ENCODE data around the gene KIF26B.
A peak's percentile ranks its signal among the peaks of the same experiment; 100 is the strongest.

KIF26B gene

DNA sequence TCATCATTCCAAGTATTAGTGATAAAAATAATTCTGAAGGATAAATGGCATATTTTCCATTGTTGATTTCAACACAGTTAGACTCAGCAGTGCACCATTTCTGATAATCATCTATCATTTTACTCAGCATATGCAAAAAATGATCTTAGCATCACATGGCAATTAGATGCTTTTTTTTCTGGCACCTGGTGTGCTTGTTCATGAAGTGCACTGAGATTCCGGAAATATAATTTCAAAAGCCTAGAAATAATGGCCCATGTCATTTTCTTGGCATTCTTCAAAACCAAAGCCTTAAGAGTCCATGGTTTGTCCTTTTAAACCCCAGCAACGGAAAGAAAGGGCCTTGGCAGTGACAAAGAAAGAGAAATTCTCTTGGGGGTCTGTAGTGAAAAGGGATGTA lies 278.8 kb downstream of the KIF26B start:
- ChIA-PET CTCF (no interaction called here), POLR2A (no interaction called here)
- no peak overlapping the region for H3K27ac ChIP-seq (ENCODE audit: insufficient read depth in 1 of 2, low read depth in 1 of 2, low read length in 2 of 2, poor library complexity in 1 of 2, severe bottlenecking in 2 of 2)
- H3K9me3 ChIP-seq (ENCODE audit: control extremely low read depth in 1 of 5, control insufficient read depth in 4 of 5, insufficient read depth in 2 of 5, low read depth in 1 of 5, low read length in 4 of 5) = peaks cover 0 to 3% (median 0%) of the 10 kb centered on the region in 5 experiments
- no peaks in the 10 kb centered on the region for H3K36me3 ChIP-seq (ENCODE audit: control insufficient read depth in 4 of 4, insufficient read depth in 4 of 4, low read length in 3 of 4)
- DNase-seq = no peak
- H3K27me3 ChIP-seq (replicated peaks in 2 of 5; ENCODE audit: control insufficient read depth in 4 of 5, insufficient read depth in 5 of 5, low read length in 4 of 5) = peaks cover 0 to 2% (median 0%) of the 10 kb centered on the region in 5 experiments
- peaks cover 0 to 8% (median 0%) of the 10 kb centered on the region in 4 experiments for H3K4me1 ChIP-seq (ENCODE audit: control extremely low read depth in 1 of 4, control insufficient read depth in 4 of 4, insufficient read depth in 4 of 4, low read length in 3 of 4)
- WGBS (ENCODE audit: insufficient coverage) = no CpG with 5 or more reads among the region's 2 CpGs
- H3K4me3 ChIP-seq (ENCODE audit: control insufficient read depth in 1 of 7, extremely low read depth in 1 of 7, insufficient read depth in 4 of 7, low read depth in 2 of 7, low read length in 6 of 7) = no peak overlapping the region

DNA sequence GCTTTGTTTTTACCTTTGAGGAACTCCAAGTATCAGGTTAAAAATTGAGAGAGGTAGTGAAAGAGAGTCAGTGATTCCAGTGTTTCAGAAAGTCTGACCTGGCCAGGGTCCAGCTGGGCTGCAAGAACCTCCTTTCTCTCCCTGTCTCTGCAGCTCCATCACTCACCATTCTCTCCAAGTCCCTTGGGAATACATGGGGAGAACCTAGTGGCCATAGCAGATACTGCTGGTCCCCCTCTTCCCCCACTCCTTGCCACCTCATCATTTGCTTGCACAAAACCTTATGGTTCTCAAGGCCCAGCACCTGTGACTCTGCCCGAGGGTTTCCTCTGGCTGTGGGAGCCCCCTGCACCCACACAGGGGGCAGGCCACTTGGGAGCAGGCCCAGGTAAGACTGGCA lies 279.5 kb downstream of the KIF26B start:
- 71% methylated on average over 1 of the region's 1 CpG for WGBS (ENCODE audit: insufficient coverage)
- H3K4me3 ChIP-seq (ENCODE audit: control insufficient read depth in 1 of 7, extremely low read depth in 1 of 7, insufficient read depth in 4 of 7, low read depth in 2 of 7, low read length in 6 of 7) = no peak overlapping the region
- ChIA-PET POLR2A (no interaction called here), CTCF (no interaction called here)
- no peak overlapping the region for H3K27ac ChIP-seq (ENCODE audit: insufficient read depth in 1 of 2, low read depth in 1 of 2, low read length in 2 of 2, poor library complexity in 1 of 2, severe bottlenecking in 2 of 2)
- peaks cover 0 to 2% (median 0%) of the 10 kb centered on the region in 5 experiments for H3K27me3 ChIP-seq (replicated peaks in 2 of 5; ENCODE audit: control insufficient read depth in 4 of 5, insufficient read depth in 5 of 5, low read length in 4 of 5)
- H3K4me1 ChIP-seq (ENCODE audit: control extremely low read depth in 1 of 4, control insufficient read depth in 4 of 4, insufficient read depth in 4 of 4, low read length in 3 of 4) = peaks cover 0 to 8% (median 0%) of the 10 kb centered on the region in 4 experiments
- no peaks in the 10 kb centered on the region for H3K36me3 ChIP-seq (ENCODE audit: control insufficient read depth in 4 of 4, insufficient read depth in 4 of 4, low read length in 3 of 4)
- peaks cover 0 to 3% (median 0%) of the 10 kb centered on the region in 5 experiments for H3K9me3 ChIP-seq (ENCODE audit: control extremely low read depth in 1 of 5, control insufficient read depth in 4 of 5, insufficient read depth in 2 of 5, low read depth in 1 of 5, low read length in 4 of 5)
- no peak for DNase-seq

DNA sequence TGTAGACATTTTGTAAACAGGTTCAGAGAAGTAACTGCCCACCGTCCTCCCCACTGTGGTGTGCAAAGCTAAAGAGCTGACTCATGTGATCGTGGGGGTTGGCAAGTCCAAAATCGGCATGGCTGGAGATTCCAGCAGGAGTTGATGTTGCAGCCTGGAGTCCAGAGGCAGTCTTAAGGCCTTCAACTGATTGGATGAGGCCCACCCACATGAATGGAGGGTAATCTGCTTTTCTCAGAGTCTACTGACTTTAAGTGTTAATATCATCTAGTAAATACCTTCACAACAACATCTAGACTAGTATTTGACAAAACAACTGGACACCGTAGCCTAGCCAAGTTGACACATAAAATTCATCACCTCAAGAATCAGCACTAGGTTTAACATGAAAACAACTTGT lies 281.6 kb downstream of the KIF26B start:
- DNase-seq = no peak
- ChIA-PET POLR2A (no interaction called here), CTCF (no interaction called here)
- no peaks in the 10 kb centered on the region for H3K36me3 ChIP-seq (ENCODE audit: control insufficient read depth in 4 of 4, insufficient read depth in 4 of 4, low read length in 3 of 4)
- peaks cover 0 to 11% (median under 1%) of the 10 kb centered on the region in 4 experiments for H3K4me1 ChIP-seq (ENCODE audit: control extremely low read depth in 1 of 4, control insufficient read depth in 4 of 4, insufficient read depth in 4 of 4, low read length in 3 of 4)
- WGBS (ENCODE audit: insufficient coverage) = 97% methylated on average over 3 of the region's 4 CpGs
- H3K4me3 ChIP-seq (ENCODE audit: control insufficient read depth in 1 of 7, extremely low read depth in 1 of 7, insufficient read depth in 4 of 7, low read depth in 2 of 7, low read length in 6 of 7) = no peak overlapping the region
- no peak overlapping the region for H3K27ac ChIP-seq (ENCODE audit: insufficient read depth in 1 of 2, low read depth in 1 of 2, low read length in 2 of 2, poor library complexity in 1 of 2, severe bottlenecking in 2 of 2)
- peaks cover 0 to 3% (median 0%) of the 10 kb centered on the region in 5 experiments for H3K9me3 ChIP-seq (ENCODE audit: control extremely low read depth in 1 of 5, control insufficient read depth in 4 of 5, insufficient read depth in 2 of 5, low read depth in 1 of 5, low read length in 4 of 5)
- H3K27me3 ChIP-seq (replicated peaks in 2 of 5; ENCODE audit: control insufficient read depth in 4 of 5, insufficient read depth in 5 of 5, low read length in 4 of 5) = peaks cover 0 to 2% (median 0%) of the 10 kb centered on the region in 5 experiments

DNA sequence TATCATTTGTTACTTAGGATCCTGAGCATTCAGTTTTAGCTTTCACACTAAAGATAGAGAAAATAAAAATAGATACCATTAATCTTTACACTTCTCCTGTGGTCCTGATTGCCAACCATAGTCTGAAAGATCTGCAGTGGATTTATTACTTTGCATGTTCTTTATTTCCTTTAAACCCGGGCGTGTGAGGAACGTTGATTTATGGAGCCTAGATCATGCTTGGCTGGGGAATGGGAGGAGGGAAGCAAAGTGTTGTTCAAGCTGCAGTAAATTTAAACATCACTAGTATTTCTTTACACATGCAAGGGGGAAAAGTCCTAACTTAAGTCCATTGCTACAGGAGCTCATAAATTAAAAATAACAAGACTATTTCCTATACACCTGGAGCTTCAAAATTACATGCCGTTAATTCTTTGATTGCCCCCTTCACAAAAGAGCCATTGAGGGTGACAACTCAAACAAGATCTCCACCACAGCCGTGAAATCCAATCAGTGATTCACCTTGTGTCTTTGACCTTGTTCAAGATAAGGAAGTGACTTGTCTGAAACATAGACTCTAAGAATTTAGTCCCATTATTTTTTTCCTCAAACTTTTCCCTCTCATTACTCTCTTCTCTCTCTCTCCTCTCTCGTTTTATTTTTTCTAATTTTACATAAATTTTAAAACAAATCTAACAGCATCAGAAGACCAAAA lies 282.7 kb downstream of the KIF26B start:
- DNase-seq = peak in 1 of 3 donors; percentile 16
- POLR2A ChIA-PET = no interaction called here
- H3K27me3 ChIP-seq (replicated peaks in 2 of 5; ENCODE audit: control insufficient read depth in 4 of 5, insufficient read depth in 5 of 5, low read length in 4 of 5) = peaks cover 0 to 3% (median 0%) of the 10 kb centered on the region in 5 experiments
- CTCF ChIA-PET = no interaction called here
- H3K4me1 ChIP-seq (ENCODE audit: control extremely low read depth in 1 of 4, control insufficient read depth in 4 of 4, insufficient read depth in 4 of 4, low read length in 3 of 4) = peaks cover 6 to 21% (median 8%) of the 10 kb centered on the region in 4 experiments
- WGBS (ENCODE audit: insufficient coverage) = 21% methylated on average over 3 of the region's 6 CpGs
- H3K4me3 ChIP-seq (ENCODE audit: control insufficient read depth in 1 of 7, extremely low read depth in 1 of 7, insufficient read depth in 4 of 7, low read depth in 2 of 7, low read length in 6 of 7) = no peak overlapping the region
- peaks cover 0 to 3% (median 0%) of the 10 kb centered on the region in 5 experiments for H3K9me3 ChIP-seq (ENCODE audit: control extremely low read depth in 1 of 5, control insufficient read depth in 4 of 5, insufficient read depth in 2 of 5, low read depth in 1 of 5, low read length in 4 of 5)
- H3K36me3 ChIP-seq (ENCODE audit: control insufficient read depth in 4 of 4, insufficient read depth in 4 of 4, low read length in 3 of 4) = no peaks in the 10 kb centered on the region
- H3K27ac ChIP-seq (ENCODE audit: insufficient read depth in 1 of 2, low read depth in 1 of 2, low read length in 2 of 2, poor library complexity in 1 of 2, severe bottlenecking in 2 of 2) = no peak overlapping the region

DNA sequence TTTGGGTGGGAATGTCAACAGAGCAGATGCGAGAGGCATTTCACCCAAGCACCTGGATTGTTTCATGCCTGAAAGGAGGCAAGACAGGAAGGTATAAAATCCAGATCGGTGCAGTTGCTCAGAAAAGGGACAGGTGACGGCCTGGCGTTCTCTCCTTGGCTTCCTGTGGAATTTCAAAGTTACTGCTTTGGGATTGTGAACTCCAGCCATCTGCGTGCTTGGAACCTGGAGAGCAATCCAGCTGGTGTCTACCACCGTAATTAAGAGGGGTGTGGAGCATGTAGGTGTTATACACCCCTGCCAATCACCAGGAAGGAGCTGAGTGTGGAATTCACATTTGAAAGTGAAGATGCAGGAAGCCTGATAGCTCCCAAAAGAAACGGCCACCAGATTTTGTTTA lies 286.1 kb downstream of the KIF26B start:
- WGBS (ENCODE audit: insufficient coverage) = 75% methylated on average over 5 of the region's 7 CpGs
- POLR2A ChIA-PET = interaction anchor here (0.6 kb wide), 1 partner anchor 147 kb away, joined by 3 read pairs; no protein-coding TSS in a partner anchor
- H3K36me3 ChIP-seq (ENCODE audit: control insufficient read depth in 4 of 4, insufficient read depth in 4 of 4, low read length in 3 of 4) = no peaks in the 10 kb centered on the region
- H3K9me3 ChIP-seq (ENCODE audit: control extremely low read depth in 1 of 5, control insufficient read depth in 4 of 5, insufficient read depth in 2 of 5, low read depth in 1 of 5, low read length in 4 of 5) = peaks cover 0 to 3% (median 0%) of the 10 kb centered on the region in 5 experiments
- no peak for DNase-seq
- no peak overlapping the region for H3K4me3 ChIP-seq (ENCODE audit: control insufficient read depth in 1 of 7, extremely low read depth in 1 of 7, insufficient read depth in 4 of 7, low read depth in 2 of 7, low read length in 6 of 7)
- CTCF ChIA-PET = no interaction called here
- H3K4me1 ChIP-seq (ENCODE audit: control extremely low read depth in 1 of 4, control insufficient read depth in 4 of 4, insufficient read depth in 4 of 4, low read length in 3 of 4) = peaks cover 6 to 21% (median 8%) of the 10 kb centered on the region in 4 experiments
- peaks cover 0 to 3% (median 0%) of the 10 kb centered on the region in 5 experiments for H3K27me3 ChIP-seq (replicated peaks in 2 of 5; ENCODE audit: control insufficient read depth in 4 of 5, insufficient read depth in 5 of 5, low read length in 4 of 5)
- no peak overlapping the region for H3K27ac ChIP-seq (ENCODE audit: insufficient read depth in 1 of 2, low read depth in 1 of 2, low read length in 2 of 2, poor library complexity in 1 of 2, severe bottlenecking in 2 of 2)

DNA sequence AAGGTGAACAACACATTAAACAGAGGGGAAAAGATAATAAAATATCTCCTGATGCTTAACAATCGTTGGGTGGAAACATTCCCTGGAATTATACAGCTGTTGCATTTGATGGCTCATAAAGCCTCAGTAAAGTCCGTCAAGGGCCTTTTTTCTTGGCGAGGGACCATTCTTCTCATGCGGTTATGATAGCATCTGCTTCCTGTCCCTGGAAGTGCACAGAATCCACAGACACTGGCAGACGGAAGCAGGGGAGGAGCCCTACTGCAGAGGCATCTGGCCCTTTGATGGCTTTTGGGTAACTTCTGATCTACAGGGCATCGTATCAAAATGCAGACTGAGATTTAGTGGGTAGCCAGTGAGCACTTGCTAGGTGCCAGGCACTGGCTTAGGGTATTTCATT lies 286.9 kb downstream of the KIF26B start:
- peaks cover 0 to 1% (median 0%) of the 10 kb centered on the region in 5 experiments for H3K27me3 ChIP-seq (replicated peaks in 2 of 5; ENCODE audit: control insufficient read depth in 4 of 5, insufficient read depth in 5 of 5, low read length in 4 of 5)
- CTCF ChIA-PET = no interaction called here
- peaks cover 6 to 21% (median 8%) of the 10 kb centered on the region in 4 experiments for H3K4me1 ChIP-seq (ENCODE audit: control extremely low read depth in 1 of 4, control insufficient read depth in 4 of 4, insufficient read depth in 4 of 4, low read length in 3 of 4)
- H3K27ac ChIP-seq (ENCODE audit: insufficient read depth in 1 of 2, low read depth in 1 of 2, low read length in 2 of 2, poor library complexity in 1 of 2, severe bottlenecking in 2 of 2) = no peak overlapping the region
- POLR2A ChIA-PET = no interaction called here
- H3K36me3 ChIP-seq (ENCODE audit: control insufficient read depth in 4 of 4, insufficient read depth in 4 of 4, low read length in 3 of 4) = no peaks in the 10 kb centered on the region
- DNase-seq = peak; percentile 25 to 84 (median 76)
- 2% methylated on average over 5 of the region's 6 CpGs for WGBS (ENCODE audit: insufficient coverage)
- peaks cover 0 to 1% (median 0%) of the 10 kb centered on the region in 5 experiments for H3K9me3 ChIP-seq (ENCODE audit: control extremely low read depth in 1 of 5, control insufficient read depth in 4 of 5, insufficient read depth in 2 of 5, low read depth in 1 of 5, low read length in 4 of 5)
- H3K4me3 ChIP-seq (ENCODE audit: control insufficient read depth in 1 of 7, extremely low read depth in 1 of 7, insufficient read depth in 4 of 7, low read depth in 2 of 7, low read length in 6 of 7) = no peak overlapping the region

DNA sequence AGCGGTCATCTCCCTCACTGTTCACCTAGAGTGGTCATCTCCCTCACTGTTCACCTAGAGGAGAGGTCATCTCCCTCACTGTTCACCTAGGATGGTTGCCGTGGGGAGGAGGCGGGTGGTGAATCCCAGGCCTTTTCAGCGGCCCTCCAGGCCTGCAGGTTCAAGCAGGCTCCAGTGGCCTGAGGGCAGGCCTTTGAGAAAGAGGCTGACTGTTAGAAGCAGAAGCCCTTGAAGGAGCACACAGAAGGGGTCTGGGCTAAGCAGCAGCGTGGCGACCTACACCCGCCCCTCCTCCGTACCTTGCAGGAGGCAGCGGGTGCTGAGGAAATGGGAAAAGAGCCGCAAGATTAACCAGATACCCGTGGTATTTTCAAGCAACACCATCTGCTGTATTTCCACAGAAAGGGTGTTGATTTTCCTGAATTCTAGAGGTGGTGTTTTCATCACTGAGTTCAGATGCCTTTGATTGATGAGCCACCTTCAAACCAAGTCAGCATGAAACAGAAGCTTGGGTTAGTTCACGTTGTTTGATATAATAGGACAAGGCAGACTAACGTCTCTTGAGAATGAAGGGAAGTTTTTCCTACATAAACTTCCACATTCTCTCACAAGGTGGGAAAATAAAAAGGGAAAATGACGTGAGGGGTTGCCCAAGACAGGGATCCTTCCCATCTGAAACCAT lies 289.5 kb downstream of the KIF26B start:
- H3K36me3 ChIP-seq (ENCODE audit: control insufficient read depth in 4 of 4, insufficient read depth in 4 of 4, low read length in 3 of 4) = no peaks in the 10 kb centered on the region
- no peak overlapping the region for H3K27ac ChIP-seq (ENCODE audit: insufficient read depth in 1 of 2, low read depth in 1 of 2, low read length in 2 of 2, poor library complexity in 1 of 2, severe bottlenecking in 2 of 2)
- WGBS (ENCODE audit: insufficient coverage) = 79% methylated on average over 12 of the region's 14 CpGs
- peaks cover 0 to 1% (median 0%) of the 10 kb centered on the region in 5 experiments for H3K27me3 ChIP-seq (replicated peaks in 2 of 5; ENCODE audit: control insufficient read depth in 4 of 5, insufficient read depth in 5 of 5, low read length in 4 of 5)
- CTCF ChIA-PET = no interaction called here
- POLR2A ChIA-PET = no interaction called here
- peaks cover 0 to 1% (median 0%) of the 10 kb centered on the region in 5 experiments for H3K9me3 ChIP-seq (ENCODE audit: control extremely low read depth in 1 of 5, control insufficient read depth in 4 of 5, insufficient read depth in 2 of 5, low read depth in 1 of 5, low read length in 4 of 5)
- peaks cover 6 to 14% (median 8%) of the 10 kb centered on the region in 4 experiments for H3K4me1 ChIP-seq (ENCODE audit: control extremely low read depth in 1 of 4, control insufficient read depth in 4 of 4, insufficient read depth in 4 of 4, low read length in 3 of 4)
- no peak overlapping the region for H3K4me3 ChIP-seq (ENCODE audit: control insufficient read depth in 1 of 7, extremely low read depth in 1 of 7, insufficient read depth in 4 of 7, low read depth in 2 of 7, low read length in 6 of 7)
- DNase-seq = no peak

Data from common myeloid progenitor, CD34-positive (primary cell).